ENCODE measurements around the gene LRCH4. TPM values are rescaled to one million over a fixed set of nuclear protein-coding genes. Genes with fewer than 3 reads are reported as not detected.

LRCH4 gene, protein sequence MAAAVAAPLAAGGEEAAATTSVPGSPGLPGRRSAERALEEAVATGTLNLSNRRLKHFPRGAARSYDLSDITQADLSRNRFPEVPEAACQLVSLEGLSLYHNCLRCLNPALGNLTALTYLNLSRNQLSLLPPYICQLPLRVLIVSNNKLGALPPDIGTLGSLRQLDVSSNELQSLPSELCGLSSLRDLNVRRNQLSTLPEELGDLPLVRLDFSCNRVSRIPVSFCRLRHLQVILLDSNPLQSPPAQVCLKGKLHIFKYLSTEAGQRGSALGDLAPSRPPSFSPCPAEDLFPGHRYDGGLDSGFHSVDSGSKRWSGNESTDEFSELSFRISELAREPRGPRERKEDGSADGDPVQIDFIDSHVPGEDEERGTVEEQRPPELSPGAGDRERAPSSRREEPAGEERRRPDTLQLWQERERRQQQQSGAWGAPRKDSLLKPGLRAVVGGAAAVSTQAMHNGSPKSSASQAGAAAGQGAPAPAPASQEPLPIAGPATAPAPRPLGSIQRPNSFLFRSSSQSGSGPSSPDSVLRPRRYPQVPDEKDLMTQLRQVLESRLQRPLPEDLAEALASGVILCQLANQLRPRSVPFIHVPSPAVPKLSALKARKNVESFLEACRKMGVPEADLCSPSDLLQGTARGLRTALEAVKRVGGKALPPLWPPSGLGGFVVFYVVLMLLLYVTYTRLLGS
- 10 to 100 TPM; 19.5 to 39.1 (median 24.7) TPM for total RNA-seq
- long read RNA-seq, partial matches to known transcripts, result 0 of 1 reads
- long read RNA-seq, other reads (novel, unspliced or antisense), result 1 of 1 reads

DNA sequence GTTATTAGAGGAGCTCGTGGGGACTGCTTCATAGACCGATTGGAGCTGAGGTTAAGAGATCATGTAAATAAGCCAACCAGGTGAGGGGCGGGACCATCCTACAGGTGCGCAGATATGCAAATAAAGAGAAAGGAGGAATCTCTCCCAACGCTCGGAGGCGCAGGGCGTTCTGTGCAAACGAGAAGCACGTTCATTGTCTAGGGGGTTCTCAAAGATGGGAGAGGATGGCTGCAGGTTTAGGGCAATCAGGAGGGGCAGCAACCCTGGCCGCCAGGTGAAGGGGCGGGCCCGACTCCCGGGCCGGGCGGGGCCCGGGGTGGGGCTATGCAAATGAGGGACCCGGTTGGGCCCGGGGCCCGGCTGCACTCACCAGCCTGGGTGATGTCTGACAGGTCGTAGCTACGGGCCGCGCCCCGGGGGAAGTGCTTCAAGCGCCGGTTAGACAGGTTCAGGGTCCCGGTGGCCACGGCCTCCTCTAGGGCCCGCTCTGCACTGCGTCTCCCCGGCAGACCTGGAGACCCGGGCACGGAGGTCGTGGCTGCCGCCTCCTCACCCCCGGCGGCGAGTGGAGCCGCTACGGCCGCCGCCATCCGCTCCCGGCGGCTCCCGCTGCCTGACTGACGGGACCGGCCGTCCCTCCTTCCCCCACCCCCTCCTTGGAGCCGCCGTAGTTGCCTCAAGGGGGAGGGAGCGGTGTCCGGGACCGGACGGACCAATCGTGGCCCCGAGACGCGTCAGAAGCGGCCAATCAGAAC, at the start of gene LRCH4:
Gene LRCH4 (minus strand): TSS at position 619 of the 755 bp plus-strand sequence. CDS start 29 bp downstream, at position 590.
- peak; percentile 38 to 62 (median 48) for ATAC-seq
- peaks cover 0 to 17% (median 8%) of the 10 kb centered on the region in 4 donors for H3K36me3 ChIP-seq

DNA sequence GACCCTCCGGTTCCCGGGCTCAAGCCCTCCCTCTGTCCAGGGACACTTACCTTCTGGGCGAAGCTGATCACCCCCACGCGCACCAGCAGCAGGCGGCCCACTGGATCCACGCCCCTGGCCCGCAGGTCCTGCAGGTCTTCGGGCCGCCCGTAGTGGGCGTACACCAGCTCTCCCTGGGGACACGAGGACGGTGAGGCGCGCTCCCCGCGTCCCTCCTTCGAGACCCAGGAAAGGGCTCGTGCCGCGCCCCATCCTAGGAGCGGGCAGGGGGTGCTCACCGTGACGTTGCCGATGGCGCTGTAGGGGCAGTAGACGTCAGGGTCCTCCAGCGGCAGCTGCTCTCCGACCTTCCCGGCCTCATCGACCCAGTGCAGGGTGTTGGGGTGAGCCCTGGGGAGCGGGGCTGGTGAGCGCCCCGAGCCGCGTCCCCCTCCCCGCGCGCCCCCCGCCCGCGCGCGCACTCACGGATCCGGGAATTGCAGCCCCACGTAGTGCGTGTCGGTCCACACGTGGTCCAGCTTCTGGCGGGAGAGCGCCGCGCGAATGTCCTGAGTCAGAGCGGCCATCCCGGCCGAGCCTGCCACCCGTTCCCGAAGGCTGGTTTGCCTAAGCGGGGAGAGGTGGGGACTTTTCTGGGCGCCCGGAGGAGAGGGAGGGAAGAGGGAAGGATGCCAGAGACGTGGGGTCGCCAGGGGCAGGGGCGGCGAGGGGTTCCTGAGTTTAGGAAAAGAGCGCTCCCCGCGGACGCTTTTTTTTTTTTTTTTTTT, 47.2 kb upstream of the LRCH4 start:
- H3K4me3 ChIP-seq, result peak overlapping the region; percentile 23 to 30 (median 27)
- H3K27me3 ChIP-seq, result no peaks in the 10 kb centered on the region
- peaks cover 0 to 73% (median 35%) of the 10 kb centered on the region in 4 donors for H3K36me3 ChIP-seq
- ATAC-seq (peak; percentile 24 to 47 (median 42)), DNase-seq (peak in 1 of 3 donors; percentile 42)
- no peak for TF ChIP-seq POLR2A (IDR thresholded peaks at IDR 0.05)
- TF ChIP-seq, protein P1, sequence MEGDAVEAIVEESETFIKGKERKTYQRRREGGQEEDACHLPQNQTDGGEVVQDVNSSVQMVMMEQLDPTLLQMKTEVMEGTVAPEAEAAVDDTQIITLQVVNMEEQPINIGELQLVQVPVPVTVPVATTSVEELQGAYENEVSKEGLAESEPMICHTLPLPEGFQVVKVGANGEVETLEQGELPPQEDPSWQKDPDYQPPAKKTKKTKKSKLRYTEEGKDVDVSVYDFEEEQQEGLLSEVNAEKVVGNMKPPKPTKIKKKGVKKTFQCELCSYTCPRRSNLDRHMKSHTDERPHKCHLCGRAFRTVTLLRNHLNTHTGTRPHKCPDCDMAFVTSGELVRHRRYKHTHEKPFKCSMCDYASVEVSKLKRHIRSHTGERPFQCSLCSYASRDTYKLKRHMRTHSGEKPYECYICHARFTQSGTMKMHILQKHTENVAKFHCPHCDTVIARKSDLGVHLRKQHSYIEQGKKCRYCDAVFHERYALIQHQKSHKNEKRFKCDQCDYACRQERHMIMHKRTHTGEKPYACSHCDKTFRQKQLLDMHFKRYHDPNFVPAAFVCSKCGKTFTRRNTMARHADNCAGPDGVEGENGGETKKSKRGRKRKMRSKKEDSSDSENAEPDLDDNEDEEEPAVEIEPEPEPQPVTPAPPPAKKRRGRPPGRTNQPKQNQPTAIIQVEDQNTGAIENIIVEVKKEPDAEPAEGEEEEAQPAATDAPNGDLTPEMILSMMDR (IDR thresholded peaks at IDR 0.05), result no peak
- H3K9me3 ChIP-seq, result no peaks in the 10 kb centered on the region
- intact Hi-C loops (cut with DNase I), result loop anchor here in 1 of 2 donors (10.0 kb wide), 1 partner anchor 52 kb away; no protein-coding TSS in a partner anchor
- no peaks in the 10 kb centered on the region for H3K4me1 ChIP-seq
- 42% methylated on average over 19 of the region's 72 CpGs for WGBS (ENCODE audit: insufficient coverage, low coverage, low lambda C conversion rate, missing lambda C conversion rate)
- no peak overlapping the region for H3K27ac ChIP-seq

More for the DNA sequence above, at the start of gene LRCH4:
- TF ChIP-seq, protein P1 (IDR thresholded peaks at IDR 0.05), result no peak
- TF ChIP-seq POLR2A (IDR thresholded peaks at IDR 0.05), result peak; percentile 99
- Histone ChIP-seq H3K4me3 (peak within 1 kb of the TSS; percentile 96 to 100 (median 99)), H3K27ac (peak within 1 kb of the TSS; percentile 98 to 99 (median 99)), H3K4me1 (peaks cover 0 to 21% (median 7%) of the 10 kb centered on the region in 4 donors), H3K27me3 (no peaks in the 10 kb centered on the region), H3K9me3 (no peaks in the 10 kb centered on the region)
- peak; percentile 72 to 83 (median 79) for DNase-seq
- 0% methylated on average over 10 of the region's 61 CpGs for WGBS (ENCODE audit: insufficient coverage, low coverage, low lambda C conversion rate, missing lambda C conversion rate)
- intact Hi-C loops (cut with DNase I), result loop anchor here in 1 of 2 donors (10.0 kb wide), 1 partner anchor 89 kb away; the partner anchor contains the start of gene GNB2

DNA sequence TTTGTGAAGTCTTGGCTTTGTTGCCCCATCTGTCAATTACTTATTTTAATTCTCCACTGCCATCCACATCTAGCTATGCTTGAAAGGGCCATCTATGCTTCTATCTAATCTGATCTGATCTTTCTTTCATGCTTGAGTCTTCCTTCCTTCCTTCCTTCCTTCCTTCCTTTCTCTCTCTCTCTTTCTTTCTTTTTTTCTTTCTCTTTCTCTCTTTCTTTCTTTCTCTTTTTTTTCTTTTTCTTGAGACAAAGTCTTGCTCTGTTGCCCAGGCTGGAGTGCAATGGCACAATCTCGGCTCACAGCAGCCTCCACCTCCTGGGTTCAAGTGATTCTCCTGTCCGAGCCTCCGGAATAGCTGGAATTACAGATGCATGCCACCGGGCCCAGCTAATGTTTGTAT, 44.1 kb upstream of the LRCH4 start:
- Histone ChIP-seq H3K27ac (no peak overlapping the region), H3K36me3 (peaks cover 0 to 75% (median 40%) of the 10 kb centered on the region in 4 donors), H3K27me3 (no peaks in the 10 kb centered on the region), H3K4me1 (peaks cover 0 to 16% (median 9%) of the 10 kb centered on the region in 4 donors), H3K4me3 (no peak overlapping the region), H3K9me3 (no peaks in the 10 kb centered on the region)
- DNase-seq, result no peak
- ATAC-seq, result no peak
- intact Hi-C loops (cut with DNase I), result loop anchor here in 1 of 2 donors (10.0 kb wide), 1 partner anchor 55 kb away; no protein-coding TSS in a partner anchor
- WGBS (ENCODE audit: insufficient coverage, low coverage, low lambda C conversion rate, missing lambda C conversion rate), result 87% methylated on average over 4 of the region's 4 CpGs
- TF ChIP-seq POLR2A (IDR thresholded peaks at IDR 0.05), result no peak
- TF ChIP-seq, protein P1 (IDR thresholded peaks at IDR 0.05), result no peak

Data from right lobe of liver (tissue), 6 donors.